IMR-90 (cell line): Measurements from ENCODE around the gene AOX1. TPM values are rescaled to one million over a fixed set of nuclear protein-coding genes. Genes with fewer than 3 reads are reported as not detected.

Experiments
- ATAC-seq: fragments of 200-7000 bp; cut with Tn5 transposase; 2 replicates; pipeline ENCODE4 v1.9.1; 2020; ENCODE audit warnings: low read depth, mild to moderate bottlenecking, moderate library complexity
- BruUV-seq: library from RNA; stranded (reverse); fragments of 400-500 nt; replicated peaks from 2 replicates; lab custom pipeline; 2021; lab: Mats Ljungman, UMichigan
- CTCF ChIA-PET: fragments of 300-600 bp; formaldehyde crosslinking; extraction: SDS; loops from one replicate; lab custom pipeline; 2021; ENCODE audit warnings: antibody characterized with exemption; lab: Yijun Ruan, JAX
- POLR2A ChIA-PET: fragments of 300-600 bp; sonication (Branson Sonifier 250); formaldehyde crosslinking; loops from one replicate; lab custom pipeline; 2022; ENCODE audit warnings: antibody characterized with exemption; ENCODE audit not compliant: unreplicated experiment; lab: Charles Lee
- DNase-seq: peaks from one replicate; pipeline ENCODE4 v3.0.0; 2013
- H2AFZ ChIP-seq: replicated peaks from 2 replicates; pipeline ENCODE3; 2013; ENCODE audit warnings: low read length, mild to moderate bottlenecking; ENCODE audit not compliant: poor library complexity
- H2AK5ac ChIP-seq: 2 replicates; pipeline ENCODE4 v1.6.1; 2013; ENCODE audit warnings: low read depth, low read length, inconsistent platforms
- H2AK9ac ChIP-seq: replicated peaks from 2 replicates; pipeline ENCODE3; 2013; ENCODE audit warnings: mild to moderate bottlenecking, low read depth, low read length, moderate library complexity; ENCODE audit not compliant: poor library complexity
- H2BK120ac ChIP-seq: 2 replicates; pipeline ENCODE4 v1.6.1; 2013; ENCODE audit warnings: low read depth, low read length, inconsistent platforms
- H2BK15ac ChIP-seq: 3 replicates; pipeline ENCODE4 v1.6.1; 2013; ENCODE audit warnings: low read depth, low read length, inconsistent platforms
- H2BK20ac ChIP-seq: 2 replicates; pipeline ENCODE4 v1.6.1; 2013; ENCODE audit warnings: low read depth, mild to moderate bottlenecking, inconsistent platforms, low read length, moderate library complexity
- H2BK5ac ChIP-seq: 2 replicates; pipeline ENCODE4 v1.6.1; 2013; ENCODE audit warnings: mild to moderate bottlenecking, low read depth, low read length, inconsistent platforms; ENCODE audit not compliant: poor library complexity, severe bottlenecking
- H3K14ac ChIP-seq: replicated peaks from 2 replicates; pipeline ENCODE4 v1.6.1; 2013; ENCODE audit warnings: low read depth, low read length, inconsistent platforms
- H3K18ac ChIP-seq: 2 replicates; pipeline ENCODE4 v1.6.1; 2013; ENCODE audit warnings: low read depth, low read length, control low read depth
- H3K23ac ChIP-seq: 2 replicates; pipeline ENCODE4 v1.6.1; 2013; ENCODE audit warnings: low read depth, low read length, inconsistent platforms
- H3K27ac ChIP-seq: 2 replicates; pipeline ENCODE4 v1.5.1; 2013; ENCODE audit warnings: mild to moderate bottlenecking, control low read depth, low read length; ENCODE audit not compliant: insufficient read depth
- H3K27me3 ChIP-seq: 2 replicates; pipeline ENCODE4 v1.6.1; 2013; ENCODE audit warnings: low read length; ENCODE audit not compliant: control insufficient read depth, insufficient read depth
- H3K36me3 ChIP-seq: 2 replicates; pipeline ENCODE4 v1.6.1; 2013; ENCODE audit warnings: low read length, mixed read lengths; ENCODE audit not compliant: control insufficient read depth, insufficient read depth
- H3K4ac ChIP-seq: 2 replicates; pipeline ENCODE4 v1.6.1; 2013; ENCODE audit warnings: low read depth, low read length, inconsistent platforms
- H3K4me1 ChIP-seq: 2 replicates; pipeline ENCODE4 v1.6.1; 2013; ENCODE audit warnings: low read length, mixed read lengths; ENCODE audit not compliant: control insufficient read depth, insufficient read depth
- H3K4me2 ChIP-seq: 2 replicates; pipeline ENCODE4 v1.6.1; 2013; ENCODE audit warnings: low read depth, mild to moderate bottlenecking, control low read depth, low read length, moderate library complexity
- H3K4me3 ChIP-seq: 2 replicates; pipeline ENCODE4 v1.5.1; 2013; ENCODE audit warnings: low read depth, mild to moderate bottlenecking, control low read depth, low read length, moderate library complexity; ENCODE audit not compliant: insufficient read depth
- H3K56ac ChIP-seq: 2 replicates; pipeline ENCODE4 v1.6.1; 2013; ENCODE audit warnings: low read length, inconsistent platforms; ENCODE audit not compliant: insufficient read depth; ENCODE audit errors: extremely low read depth
- H3K79me1 ChIP-seq, 2 experiments: 2 replicates each; pipeline ENCODE4 v1.6.1; 2013; ENCODE audit warnings: low read length in 2 of 2, inconsistent platforms in 1 of 2, low read depth in 1 of 2
- H3K9ac ChIP-seq: 2 replicates; pipeline ENCODE4 v1.6.1; 2013; ENCODE audit warnings: low read depth, low read length, control low read depth
- H3K9me1 ChIP-seq: 2 replicates; pipeline ENCODE4 v1.6.1; 2013; ENCODE audit warnings: low read length, inconsistent platforms; ENCODE audit not compliant: insufficient read depth
- H3K9me3 ChIP-seq: 2 replicates; pipeline ENCODE4 v1.6.1; 2013; ENCODE audit warnings: low read length; ENCODE audit not compliant: control insufficient read depth, insufficient read depth
- H4K20me1 ChIP-seq: 2 replicates; pipeline ENCODE4 v1.6.1; 2013; ENCODE audit warnings: low read length, inconsistent platforms; ENCODE audit not compliant: insufficient read depth
- H4K5ac ChIP-seq: 2 replicates; pipeline ENCODE4 v1.6.1; 2013; ENCODE audit warnings: mild to moderate bottlenecking, low read depth, low read length, control low read depth
- H4K8ac ChIP-seq, 2 experiments: 2 replicates each; pipeline ENCODE4 v1.6.1; 2013; ENCODE audit warnings: low read depth in 2 of 2, low read length in 2 of 2, control low read depth in 1 of 2, inconsistent platforms in 1 of 2
- H4K91ac ChIP-seq: 2 replicates; pipeline ENCODE4 v1.6.1; 2013; ENCODE audit warnings: low read depth, low read length, inconsistent platforms; ENCODE audit not compliant: insufficient read depth
- FOS ChIP-seq: fragments of 150-350 bp; IDR thresholded peaks from 2 replicates; pipeline ENCODE4 v1.6.1; 2016; ENCODE audit warnings: low read depth, low read length
- MAZ ChIP-seq: IDR thresholded peaks from 2 replicates; pipeline ENCODE4 v1.6.1; 2012; ENCODE audit warnings: low read depth, mild to moderate bottlenecking, low read length, improper control_type of control experiment, moderate library complexity, borderline replicate concordance
- MXI1 ChIP-seq: IDR thresholded peaks from 2 replicates; pipeline ENCODE4 v1.6.1; 2012; ENCODE audit warnings: low read depth, mild to moderate bottlenecking, low read length, moderate library complexity, borderline replicate concordance
- NFE2L2 ChIP-seq: fragments of 150-350 bp; IDR thresholded peaks from 2 replicates; pipeline ENCODE4 v1.6.1; 2016; ENCODE audit warnings: low read depth, mild to moderate bottlenecking, low read length
- RFX5 ChIP-seq: IDR thresholded peaks from 2 replicates; pipeline ENCODE4 v1.8.0; 2012; ENCODE audit warnings: low read depth, mild to moderate bottlenecking, low read length, moderate library complexity
- WGBS, 2 experiments: methylation state at CpG; one replicate each; pipeline versions ENCODE4 v1.1.5 to v1.1.7; 2013; ENCODE audit warnings: missing lambda C conversion rate in 2 of 2; ENCODE audit not compliant: insufficient read length in 1 of 2; ENCODE audit errors: extremely low coverage in 2 of 2; 5-methylcytosine and 5-hydroxymethylcytosine counted together
- dilution Hi-C: fragments of 300-500 bp; cut with HindIII; formaldehyde crosslinking; loops from one replicate; pipeline ENCODE4 v1.14.3; 2018; ENCODE audit warnings: low sequenced_read_pairs; ENCODE audit not compliant: unreplicated experiment
- in situ Hi-C: fragments of 300-500 bp; cut with MboI; formaldehyde crosslinking; loops from 3 replicates; pipeline ENCODE4 v1.14.3; 2019; ENCODE audit warnings: low sequenced_read_pairs, inconsistent platforms, mixed read lengths
- intact Hi-C: fragments of 100-400 bp; cut with micrococcal nuclease; formaldehyde crosslinking; loops from 2 replicates; pipeline ENCODE4 v1.10.0; 2022
- polyA plus RNA-seq, 3 experiments: library from polyadenylated mRNA; depleted of rRNA; stranded (reverse); fragments of >200 nt; gene quantifications; 2 replicates each; pipeline ENCODE4 v1.2.3, GENCODE V29; 2012; ENCODE audit warnings: low replicate concordance in 1 of 3
- total RNA-seq: library from RNA; depleted of rRNA; stranded (reverse); fragments of >200 nt; gene quantifications from 2 replicates; pipeline ENCODE4 v1.2.3, GENCODE V29; 2012
- TF ChIP-seq, protein P1 (sequence below): fragments of 150-350 bp; IDR thresholded peaks from 2 replicates; pipeline ENCODE4 v1.6.1; 2017; ENCODE audit warnings: mild to moderate bottlenecking, antibody characterized with exemption, low read length, low read depth

AOX1 gene
- total and polyA plus RNA-seq, 2 of the 4 experiments (the other 2 are of a cell fraction), result 21.7 to 59.9 TPM

- H3K23ac ChIP-seq, result no peak overlapping the region
- no peak overlapping the region for H2BK15ac ChIP-seq
- no TSS peak for BruUV-seq
- ATAC-seq (no peak), DNase-seq (no peak)
- no peak overlapping the region for H2BK5ac ChIP-seq
- no peak overlapping the region for H3K9ac ChIP-seq
- H2AK5ac ChIP-seq, result no peak overlapping the region
- no CpG with 5 or more reads among the region's 1 CpG for WGBS, 2 experiments
- H3K79me1 ChIP-seq, result no peaks in the 10 kb centered on the region
- H3K27ac ChIP-seq, result no peak overlapping the region
- H4K5ac ChIP-seq, result no peak overlapping the region
- H3K9me1 ChIP-seq, result no peaks in the 10 kb centered on the region; the same call in 1 of the 2 replicates
- H3K4ac ChIP-seq, result no peak overlapping the region
- TF ChIP-seq RFX5 (no peak), MXI1 (no peak), MAZ (no peak), FOS (no peak), NFE2L2 (no peak)
- TF ChIP-seq, protein P1, sequence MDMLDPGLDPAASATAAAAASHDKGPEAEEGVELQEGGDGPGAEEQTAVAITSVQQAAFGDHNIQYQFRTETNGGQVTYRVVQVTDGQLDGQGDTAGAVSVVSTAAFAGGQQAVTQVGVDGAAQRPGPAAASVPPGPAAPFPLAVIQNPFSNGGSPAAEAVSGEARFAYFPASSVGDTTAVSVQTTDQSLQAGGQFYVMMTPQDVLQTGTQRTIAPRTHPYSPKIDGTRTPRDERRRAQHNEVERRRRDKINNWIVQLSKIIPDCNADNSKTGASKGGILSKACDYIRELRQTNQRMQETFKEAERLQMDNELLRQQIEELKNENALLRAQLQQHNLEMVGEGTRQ, result no peak
- H3K27me3 ChIP-seq, result no peaks in the 10 kb centered on the region; the same call in 1 of the 2 replicates
- no peak overlapping the region for H2BK20ac ChIP-seq
- no peak overlapping the region for H3K4me2 ChIP-seq
- POLR2A ChIA-PET, result no interaction called here
- no peak overlapping the region for H4K8ac ChIP-seq
- no peak overlapping the region for H2BK120ac ChIP-seq
- in situ Hi-C loops, result no loop called here
- H3K36me3 ChIP-seq, result no peaks in the 10 kb centered on the region
- H4K20me1 ChIP-seq, result no peaks in the 10 kb centered on the region
- dilution Hi-C loops, result no loop called here
- no peak overlapping the region for H3K14ac ChIP-seq
- no peaks in the 10 kb centered on the region for H3K9me3 ChIP-seq
- H2AK9ac ChIP-seq, result no peak overlapping the region
- CTCF ChIA-PET, result no interaction called here
- H3K4me1 ChIP-seq, result no peaks in the 10 kb centered on the region; the same call in 1 of the 2 replicates
- intact Hi-C loops, result no loop called here
- H2AFZ ChIP-seq, result no peak overlapping the region
- H3K56ac ChIP-seq, result no peak overlapping the region
- H3K4me3 ChIP-seq, result no peak overlapping the region
- no peak overlapping the region for H4K91ac ChIP-seq
- no peak overlapping the region for H3K18ac ChIP-seq
These were observed 84.9 kb downstream of the AOX1 start for GRCh38 chr2:200670751-200671150.
